ENCODE results near the gene ARID3B.
"Not testable (repeated sequence)": the region's sequence is repeated elsewhere in the genome, so short reads cannot be mapped to it uniquely, and the experiment has no call there.

Gene ARID3B

DNA sequence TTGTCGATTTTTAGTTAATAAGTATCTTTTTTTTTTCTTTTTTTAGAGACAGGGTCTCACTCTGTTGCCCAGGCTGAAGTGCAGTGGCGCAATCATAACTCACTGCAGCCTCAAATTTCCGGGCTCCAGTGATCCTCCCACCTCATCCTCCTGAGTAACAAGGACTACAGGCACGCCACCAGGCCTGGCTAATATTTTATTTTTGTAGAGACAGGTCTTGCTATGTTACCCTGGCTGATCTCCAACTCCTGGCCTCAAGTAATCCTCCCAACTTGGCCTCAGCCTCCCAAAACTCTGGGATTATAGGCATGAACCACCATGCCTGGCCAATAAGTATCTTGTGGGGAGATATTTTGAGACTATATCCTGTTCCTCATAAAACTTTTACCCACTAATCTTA, 29.4 kb upstream of the ARID3B start:
- TF ChIP-seq POLR2AphosphoS5 (IDR thresholded peaks at IDR 0.05; ENCODE audit: low read depth, low read length) (no peak), PAX5 (IDR thresholded peaks at IDR 0.05; ENCODE audit: insufficient read depth, low read length, severe bottlenecking) (no peak), SPI1 (IDR thresholded peaks at IDR 0.05; ENCODE audit: low read depth, low read length) (no peak), TAF1 (IDR thresholded peaks at IDR 0.05; ENCODE audit: low read depth, low read length) (no peak), POU2F2 (IDR thresholded peaks at IDR 0.05; ENCODE audit: low read depth, low read length) (no peak), POLR2A (IDR thresholded peaks at IDR 0.05; ENCODE audit: low read depth, low read length) (no peak)
- FAIRE-seq: peak; percentile 56
- no peak for DNase-seq (ENCODE audit: insufficient read length, low spot score)

DNA sequence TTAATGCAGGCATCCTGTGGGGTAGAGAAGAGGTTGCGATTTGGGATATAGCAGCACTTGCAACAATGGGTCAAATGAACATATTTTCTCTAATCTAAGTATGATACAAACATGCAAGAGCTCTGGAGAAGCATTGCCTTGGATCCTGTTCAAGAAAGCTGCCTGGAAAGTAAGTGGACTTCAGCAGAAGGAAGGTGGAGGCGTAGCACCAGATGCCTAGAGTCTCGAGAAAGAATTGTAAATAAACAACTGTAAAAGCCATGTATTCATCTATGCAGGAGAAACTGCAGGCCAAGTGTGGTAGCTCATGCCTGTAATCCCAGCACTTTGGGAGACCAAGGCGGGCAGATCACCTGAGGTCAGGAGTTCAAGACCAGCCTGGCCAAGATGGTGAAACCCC, 27.0 kb upstream of the ARID3B start:
- not testable (repeated sequence) for DNase-seq (ENCODE audit: insufficient read length, low spot score); FAIRE-seq

DNA sequence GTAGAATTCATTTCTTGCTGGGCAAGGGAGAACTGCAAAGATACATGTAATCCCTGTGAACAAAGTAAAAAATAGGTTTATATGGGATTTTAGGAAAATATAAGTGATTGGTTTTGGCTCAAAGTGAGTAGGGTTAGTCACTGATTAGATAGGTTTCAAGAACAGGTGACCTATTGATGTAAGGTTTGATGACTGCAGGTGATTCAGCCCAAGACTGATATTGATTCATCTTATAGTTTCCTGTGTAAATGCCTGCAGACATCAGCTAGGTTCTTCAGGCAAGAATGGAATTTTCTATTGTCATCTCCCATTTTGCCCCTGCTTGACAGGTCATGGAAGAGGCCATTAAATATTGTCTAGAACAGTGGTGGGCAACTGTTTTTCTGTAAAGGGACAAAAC, 23.9 kb upstream of the ARID3B start:
- no peak for FAIRE-seq

DNA sequence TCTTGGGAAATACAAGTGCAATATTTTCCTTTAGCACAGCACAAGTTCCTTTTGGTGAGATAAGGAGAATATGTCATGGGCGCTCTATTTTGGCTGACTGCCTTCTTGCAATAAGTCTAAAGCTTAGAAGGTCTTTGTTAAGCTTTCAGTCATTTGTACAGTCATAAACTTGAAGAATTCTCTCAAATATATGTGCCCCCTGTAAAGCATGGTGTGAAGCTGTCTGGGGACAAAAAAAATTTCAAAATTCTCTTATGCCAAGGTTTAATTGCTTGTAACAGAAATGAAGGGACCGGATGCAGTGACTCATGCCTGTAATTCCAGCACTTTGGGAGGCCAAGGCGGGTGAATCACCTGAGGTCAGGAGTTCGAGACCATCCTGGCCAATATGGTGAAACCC, 21.7 kb upstream of the ARID3B start:
- no peak for DNase-seq (ENCODE audit: insufficient read length, low spot score)
- TF ChIP-seq POLR2AphosphoS5 (IDR thresholded peaks at IDR 0.05; ENCODE audit: low read depth, low read length) (no peak), POU2F2 (IDR thresholded peaks at IDR 0.05; ENCODE audit: low read depth, low read length) (no peak), SPI1 (IDR thresholded peaks at IDR 0.05; ENCODE audit: low read depth, low read length) (no peak), TAF1 (IDR thresholded peaks at IDR 0.05; ENCODE audit: low read depth, low read length) (no peak), POLR2A (IDR thresholded peaks at IDR 0.05; ENCODE audit: low read depth, low read length) (no peak), PAX5 (IDR thresholded peaks at IDR 0.05; ENCODE audit: insufficient read depth, low read length, severe bottlenecking) (no peak)
- FAIRE-seq: no peak

More for the DNA sequence above, 23.9 kb upstream of the ARID3B start:
- no peak for DNase-seq (ENCODE audit: insufficient read length, low spot score)
- TF ChIP-seq POU2F2 (IDR thresholded peaks at IDR 0.05; ENCODE audit: low read depth, low read length) (no peak), POLR2AphosphoS5 (IDR thresholded peaks at IDR 0.05; ENCODE audit: low read depth, low read length) (no peak), TAF1 (IDR thresholded peaks at IDR 0.05; ENCODE audit: low read depth, low read length) (no peak), POLR2A (IDR thresholded peaks at IDR 0.05; ENCODE audit: low read depth, low read length) (no peak), PAX5 (IDR thresholded peaks at IDR 0.05; ENCODE audit: insufficient read depth, low read length, severe bottlenecking) (no peak), SPI1 (IDR thresholded peaks at IDR 0.05; ENCODE audit: low read depth, low read length) (no peak)

DNA sequence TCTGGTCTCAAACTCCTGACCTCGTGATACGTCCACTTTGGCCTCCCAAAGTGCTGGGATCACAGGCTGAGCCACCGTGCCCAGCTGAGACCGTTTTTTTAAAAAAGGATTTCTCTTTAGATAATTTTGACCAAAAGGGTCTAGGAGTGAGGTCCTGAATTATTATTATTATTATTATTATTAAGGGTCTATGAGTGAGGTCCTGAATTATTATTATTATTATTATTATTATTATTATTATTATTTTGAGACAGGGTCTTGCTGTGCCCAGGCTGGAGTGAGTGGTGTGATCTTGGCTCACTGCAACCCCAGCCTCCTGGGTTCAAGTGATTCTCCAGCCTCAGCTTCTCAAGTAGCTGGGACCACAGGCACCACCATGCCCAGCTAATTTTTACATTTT, 20.6 kb upstream of the ARID3B start:
- DNase-seq (ENCODE audit: insufficient read length, low spot score) (no peak), FAIRE-seq (no peak)
- no peak for TF ChIP-seq PAX5 (IDR thresholded peaks at IDR 0.05; ENCODE audit: insufficient read depth, low read length, severe bottlenecking)
- TF ChIP-seq POLR2AphosphoS5 (IDR thresholded peaks at IDR 0.05; ENCODE audit: low read depth, low read length): no peak
- TF ChIP-seq POLR2A (IDR thresholded peaks at IDR 0.05; ENCODE audit: low read depth, low read length): no peak
- no peak for TF ChIP-seq TAF1 (IDR thresholded peaks at IDR 0.05; ENCODE audit: low read depth, low read length)
- no peak for TF ChIP-seq POU2F2 (IDR thresholded peaks at IDR 0.05; ENCODE audit: low read depth, low read length)
- no peak for TF ChIP-seq SPI1 (IDR thresholded peaks at IDR 0.05; ENCODE audit: low read depth, low read length)

DNA sequence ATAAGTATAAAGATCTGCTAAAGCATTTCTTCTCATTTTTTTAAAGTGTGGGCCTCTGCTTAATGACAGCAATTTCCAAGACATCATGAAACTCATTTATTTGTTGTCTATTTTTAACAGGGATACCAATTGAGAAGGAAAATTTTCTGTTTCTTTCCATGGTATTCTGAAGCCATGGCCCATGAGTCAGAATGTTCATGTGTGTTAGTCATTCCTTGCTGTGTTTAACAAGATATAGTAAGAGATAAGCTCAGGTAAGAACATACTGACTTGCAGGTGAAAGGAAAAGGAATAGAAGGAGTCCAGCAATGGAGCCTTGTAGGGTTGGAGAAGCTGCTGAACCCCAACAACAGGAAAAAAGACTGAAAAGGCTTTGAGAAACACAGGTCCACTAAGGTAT, 17.0 kb upstream of the ARID3B start:
- DNase-seq (ENCODE audit: insufficient read length, low spot score): no peak
- TF ChIP-seq TAF1 (IDR thresholded peaks at IDR 0.05; ENCODE audit: low read depth, low read length): no peak
- no peak for TF ChIP-seq SPI1 (IDR thresholded peaks at IDR 0.05; ENCODE audit: low read depth, low read length)
- TF ChIP-seq PAX5 (IDR thresholded peaks at IDR 0.05; ENCODE audit: insufficient read depth, low read length, severe bottlenecking): no peak
- no peak for FAIRE-seq

DNA sequence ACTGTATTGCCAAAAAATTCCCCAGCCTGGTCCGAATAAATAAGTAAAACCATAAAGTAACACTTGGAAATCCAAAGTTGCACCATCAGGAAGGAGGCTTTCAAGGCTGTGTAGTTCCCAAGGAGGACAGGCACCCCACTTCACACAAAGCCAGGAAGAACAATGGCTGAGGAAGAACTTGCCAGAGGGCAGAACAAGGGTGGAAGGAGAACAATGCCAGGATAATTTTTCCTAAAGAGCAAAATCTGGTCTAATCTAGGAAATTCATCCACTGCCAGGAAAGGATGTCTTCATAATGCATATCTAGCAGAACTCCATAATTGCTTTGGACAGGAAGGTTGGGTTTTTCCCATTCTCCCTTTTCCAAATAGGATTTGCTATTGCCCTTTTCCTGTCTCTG, 15.7 kb upstream of the ARID3B start:
- TF ChIP-seq SPI1 (IDR thresholded peaks at IDR 0.05; ENCODE audit: low read depth, low read length): no peak
- no peak for TF ChIP-seq PAX5 (IDR thresholded peaks at IDR 0.05; ENCODE audit: insufficient read depth, low read length, severe bottlenecking)
- no peak for TF ChIP-seq POLR2A (IDR thresholded peaks at IDR 0.05; ENCODE audit: low read depth, low read length)
- TF ChIP-seq POU2F2 (IDR thresholded peaks at IDR 0.05; ENCODE audit: low read depth, low read length): no peak
- TF ChIP-seq POLR2AphosphoS5 (IDR thresholded peaks at IDR 0.05; ENCODE audit: low read depth, low read length): no peak
- no peak for TF ChIP-seq TAF1 (IDR thresholded peaks at IDR 0.05; ENCODE audit: low read depth, low read length)
- DNase-seq (ENCODE audit: insufficient read length, low spot score): no peak
- no peak for FAIRE-seq

DNA sequence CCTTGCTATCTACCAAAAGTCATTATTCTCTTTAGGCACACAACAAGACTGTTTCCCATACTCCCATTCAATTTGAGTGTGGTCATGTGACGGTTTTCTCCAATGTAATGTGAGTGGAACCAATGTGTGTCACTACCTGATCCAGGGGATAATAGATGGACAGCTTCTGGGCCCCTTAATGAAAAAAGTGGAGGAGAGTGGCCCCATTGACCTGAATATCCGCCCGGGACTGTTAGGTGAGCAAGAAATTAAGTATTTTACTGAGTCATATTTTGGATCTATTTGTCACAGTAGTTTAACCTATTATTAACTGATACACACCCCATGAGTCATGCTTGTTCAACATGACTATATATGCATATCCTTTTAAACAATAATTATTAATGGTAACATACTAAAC, 15.1 kb upstream of the ARID3B start:
- DNase-seq (ENCODE audit: insufficient read length, low spot score) (no peak), FAIRE-seq (no peak)
- TF ChIP-seq SPI1 (IDR thresholded peaks at IDR 0.05; ENCODE audit: low read depth, low read length) (no peak), POU2F2 (IDR thresholded peaks at IDR 0.05; ENCODE audit: low read depth, low read length) (no peak), TAF1 (IDR thresholded peaks at IDR 0.05; ENCODE audit: low read depth, low read length) (no peak), POLR2AphosphoS5 (IDR thresholded peaks at IDR 0.05; ENCODE audit: low read depth, low read length) (no peak), PAX5 (IDR thresholded peaks at IDR 0.05; ENCODE audit: insufficient read depth, low read length, severe bottlenecking) (no peak), POLR2A (IDR thresholded peaks at IDR 0.05; ENCODE audit: low read depth, low read length) (no peak)

DNA sequence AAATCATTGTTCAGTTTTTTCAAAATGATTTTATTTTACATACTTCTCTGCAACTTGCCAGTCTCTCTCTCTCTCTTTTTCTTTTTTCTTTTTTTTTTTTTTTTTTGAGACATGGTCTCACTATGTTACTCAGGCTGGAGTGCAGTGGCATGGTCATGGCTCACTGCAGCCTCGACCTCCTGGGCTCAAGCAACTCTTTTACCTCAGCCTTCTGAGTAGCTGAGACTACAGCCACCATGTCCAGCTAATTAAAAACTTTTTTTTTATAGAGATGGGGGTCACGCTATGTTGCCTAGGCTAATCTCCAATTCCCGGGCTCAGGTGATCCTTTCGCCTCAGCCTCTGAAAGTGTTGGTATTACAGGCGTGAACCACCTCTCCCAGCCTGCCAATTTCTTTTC, 12.1 kb upstream of the ARID3B start:
- TF ChIP-seq PAX5 (IDR thresholded peaks at IDR 0.05; ENCODE audit: insufficient read depth, low read length, severe bottlenecking): no peak
- no peak for TF ChIP-seq SPI1 (IDR thresholded peaks at IDR 0.05; ENCODE audit: low read depth, low read length)
- TF ChIP-seq POU2F2 (IDR thresholded peaks at IDR 0.05; ENCODE audit: low read depth, low read length): no peak
- no peak for TF ChIP-seq POLR2AphosphoS5 (IDR thresholded peaks at IDR 0.05; ENCODE audit: low read depth, low read length)
- no peak for TF ChIP-seq TAF1 (IDR thresholded peaks at IDR 0.05; ENCODE audit: low read depth, low read length)
- no peak for TF ChIP-seq POLR2A (IDR thresholded peaks at IDR 0.05; ENCODE audit: low read depth, low read length)
- FAIRE-seq (no peak), DNase-seq (ENCODE audit: insufficient read length, low spot score) (no peak)

DNA sequence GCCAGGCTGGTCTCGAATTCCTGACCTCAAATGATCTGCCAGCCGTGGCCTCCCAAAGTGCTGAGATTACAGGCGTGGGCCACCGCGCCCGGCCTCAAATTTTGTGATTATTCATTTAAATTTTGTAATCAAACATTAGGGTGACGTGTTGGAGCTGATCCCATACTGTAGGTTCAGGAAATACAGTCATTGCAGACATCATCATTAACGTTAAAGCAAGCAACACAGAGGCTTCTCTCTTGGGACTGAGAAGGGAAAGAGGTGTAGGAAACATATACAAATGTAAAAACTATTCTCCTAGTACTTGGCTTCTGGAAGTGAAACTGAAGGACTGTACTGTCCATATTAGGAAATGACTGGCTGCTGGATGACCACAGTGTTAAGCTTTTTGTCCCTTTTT, 11.1 kb upstream of the ARID3B start:
- FAIRE-seq: no peak
- TF ChIP-seq POU2F2 (IDR thresholded peaks at IDR 0.05; ENCODE audit: low read depth, low read length): no peak
- TF ChIP-seq SPI1 (IDR thresholded peaks at IDR 0.05; ENCODE audit: low read depth, low read length): 0 out of 2 replicates have a peak, but pooled peaks have one; percentile 14
- TF ChIP-seq POLR2AphosphoS5 (IDR thresholded peaks at IDR 0.05; ENCODE audit: low read depth, low read length): no peak
- no peak for TF ChIP-seq POLR2A (IDR thresholded peaks at IDR 0.05; ENCODE audit: low read depth, low read length)
- DNase-seq (ENCODE audit: insufficient read length, low spot score): no peak

All from GM12891 (cell line).